ENCODE data around the gene DYRK1A. TPM values are rescaled to one million over a fixed set of nuclear protein-coding genes. Genes with fewer than 3 reads are reported as not detected.

The DYRK1A gene
- total and polyA plus RNA-seq, 2 experiments from 2014 or later, result 4.2 to 61.7 TPM

DNA sequence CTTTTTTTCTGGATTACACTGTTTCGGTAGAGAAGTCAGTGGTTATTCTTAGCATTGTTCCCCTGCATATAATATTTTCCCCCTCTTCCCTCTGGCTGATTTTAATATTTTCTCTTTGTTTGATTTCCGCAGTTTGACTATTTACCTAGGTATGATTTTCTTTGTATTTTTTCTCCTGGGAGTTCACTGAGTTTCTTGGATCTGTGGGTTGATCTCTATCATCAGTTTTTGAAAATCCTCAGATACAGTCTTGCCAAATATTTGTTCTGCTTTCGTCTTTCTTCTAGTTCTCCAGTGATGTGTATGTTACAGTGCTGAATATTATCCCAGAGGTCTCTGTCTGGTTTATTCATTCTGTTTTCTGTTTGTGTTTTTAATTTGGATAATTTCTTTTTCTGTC lies 136.4 kb downstream of the DYRK1A start:
- TF ChIP-seq, protein P1, sequence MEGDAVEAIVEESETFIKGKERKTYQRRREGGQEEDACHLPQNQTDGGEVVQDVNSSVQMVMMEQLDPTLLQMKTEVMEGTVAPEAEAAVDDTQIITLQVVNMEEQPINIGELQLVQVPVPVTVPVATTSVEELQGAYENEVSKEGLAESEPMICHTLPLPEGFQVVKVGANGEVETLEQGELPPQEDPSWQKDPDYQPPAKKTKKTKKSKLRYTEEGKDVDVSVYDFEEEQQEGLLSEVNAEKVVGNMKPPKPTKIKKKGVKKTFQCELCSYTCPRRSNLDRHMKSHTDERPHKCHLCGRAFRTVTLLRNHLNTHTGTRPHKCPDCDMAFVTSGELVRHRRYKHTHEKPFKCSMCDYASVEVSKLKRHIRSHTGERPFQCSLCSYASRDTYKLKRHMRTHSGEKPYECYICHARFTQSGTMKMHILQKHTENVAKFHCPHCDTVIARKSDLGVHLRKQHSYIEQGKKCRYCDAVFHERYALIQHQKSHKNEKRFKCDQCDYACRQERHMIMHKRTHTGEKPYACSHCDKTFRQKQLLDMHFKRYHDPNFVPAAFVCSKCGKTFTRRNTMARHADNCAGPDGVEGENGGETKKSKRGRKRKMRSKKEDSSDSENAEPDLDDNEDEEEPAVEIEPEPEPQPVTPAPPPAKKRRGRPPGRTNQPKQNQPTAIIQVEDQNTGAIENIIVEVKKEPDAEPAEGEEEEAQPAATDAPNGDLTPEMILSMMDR (IDR thresholded peaks at IDR 0.05; ENCODE audit: low read depth, low read length), result no peak
- Histone ChIP-seq H3K4me1 (ENCODE audit: low read depth) (no peaks in the 10 kb centered on the region), H3K9me3 (ENCODE audit: low read depth) (no peaks in the 10 kb centered on the region), H3K27me3 (no peaks in the 10 kb centered on the region), H3K27ac (no peak overlapping the region), H3K4me3 (no peak overlapping the region), H3K36me3 (peaks cover 32% of the 10 kb centered on the region)
- no peak for DNase-seq (ENCODE audit: low read depth in 1 of 2, low spot score in 1 of 2)

DNA sequence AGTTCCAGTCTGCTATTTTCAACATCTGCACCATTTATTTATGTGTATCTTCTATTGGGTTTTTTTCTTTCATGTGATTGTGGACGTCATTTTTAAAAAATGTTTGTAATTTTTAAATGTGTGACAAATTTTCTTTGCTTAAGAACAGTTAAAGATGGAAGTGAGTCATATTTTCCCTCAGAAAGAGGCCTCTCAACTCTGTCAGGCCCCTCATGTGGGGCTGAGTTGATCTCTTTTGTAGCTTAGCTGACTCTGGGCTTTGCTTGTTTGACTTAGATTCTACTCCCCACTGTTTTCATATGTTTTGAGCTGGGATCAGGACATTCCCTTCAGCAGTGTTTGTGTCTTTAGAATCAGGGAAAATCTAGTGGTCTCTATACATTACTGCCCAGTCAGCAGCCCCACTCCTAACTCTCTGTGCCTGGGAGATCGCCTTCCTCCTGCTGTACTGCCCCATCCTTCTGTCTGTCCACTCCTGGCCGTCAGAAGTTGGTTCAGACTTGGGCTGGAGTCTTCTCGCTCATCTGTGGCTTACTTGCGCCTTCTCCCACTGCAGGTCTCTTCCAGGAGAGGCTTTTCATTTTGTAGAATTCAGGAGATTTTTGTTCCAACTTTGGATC lies 137.4 kb downstream of the DYRK1A start:
- H3K9me3 ChIP-seq (ENCODE audit: low read depth), result no peaks in the 10 kb centered on the region
- H3K4me1 ChIP-seq (ENCODE audit: low read depth), result no peaks in the 10 kb centered on the region
- no peaks in the 10 kb centered on the region for H3K27me3 ChIP-seq
- H3K4me3 ChIP-seq, result no peak overlapping the region
- H3K27ac ChIP-seq, result peak overlapping the region; percentile 35
- peak in 1 of 2 donors; percentile 69 for DNase-seq (ENCODE audit: low read depth in 1 of 2, low spot score in 1 of 2)
- TF ChIP-seq, protein P1 (IDR thresholded peaks at IDR 0.05; ENCODE audit: low read depth, low read length), result no peak
- H3K36me3 ChIP-seq, result peaks cover 39% of the 10 kb centered on the region

DNA sequence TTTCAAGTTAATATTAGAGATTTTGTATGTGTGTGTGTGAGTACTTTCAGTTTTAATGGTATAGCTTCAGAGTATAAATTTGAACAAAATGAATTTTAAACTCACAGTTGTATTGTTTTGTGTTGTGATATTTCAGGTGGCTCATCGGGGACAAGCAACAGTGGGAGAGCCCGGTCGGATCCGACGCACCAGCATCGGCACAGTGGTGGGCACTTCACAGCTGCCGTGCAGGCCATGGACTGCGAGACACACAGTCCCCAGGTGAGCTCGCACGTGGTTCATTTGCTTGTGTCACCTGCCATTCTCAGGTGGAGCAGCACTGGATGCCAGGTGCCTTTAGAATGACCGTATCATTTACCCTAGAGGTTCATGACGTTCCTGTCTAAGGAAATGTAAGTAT lies 139.4 kb downstream of the DYRK1A start:
- Histone ChIP-seq H3K4me3 (no peak overlapping the region), H3K4me1 (ENCODE audit: low read depth) (no peaks in the 10 kb centered on the region), H3K36me3 (peaks cover 53% of the 10 kb centered on the region), H3K9me3 (ENCODE audit: low read depth) (no peaks in the 10 kb centered on the region), H3K27me3 (no peaks in the 10 kb centered on the region), H3K27ac (no peak overlapping the region)
- TF ChIP-seq, protein P1 (IDR thresholded peaks at IDR 0.05; ENCODE audit: low read depth, low read length), result no peak
- DNase-seq (ENCODE audit: low read depth in 1 of 2, low spot score in 1 of 2), result no peak

DNA sequence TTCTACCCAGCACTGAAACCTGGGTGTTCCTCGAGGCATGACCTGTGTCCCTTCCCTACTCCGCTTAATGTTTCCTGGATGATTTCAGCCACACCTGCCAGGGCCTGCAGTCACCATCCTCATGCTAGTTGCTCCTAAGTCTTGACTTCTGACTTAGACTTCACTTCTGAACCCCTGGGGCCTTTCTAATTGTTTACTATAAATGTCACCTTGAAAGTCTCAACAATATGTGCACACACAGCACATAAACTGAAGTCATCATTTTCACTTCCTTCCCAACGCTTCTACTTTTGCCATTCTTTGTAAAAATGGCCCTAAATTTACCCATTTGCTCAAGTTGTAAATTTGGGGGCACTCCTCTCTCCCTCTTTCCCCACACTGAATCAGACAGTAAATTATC lies 141.1 kb downstream of the DYRK1A start:
- Histone ChIP-seq H3K9me3 (ENCODE audit: low read depth) (no peaks in the 10 kb centered on the region), H3K4me3 (no peak overlapping the region), H3K36me3 (peaks cover 64% of the 10 kb centered on the region), H3K27ac (peak overlapping the region; percentile 32), H3K4me1 (ENCODE audit: low read depth) (no peaks in the 10 kb centered on the region), H3K27me3 (no peaks in the 10 kb centered on the region)
- TF ChIP-seq, protein P1 (IDR thresholded peaks at IDR 0.05; ENCODE audit: low read depth, low read length), result no peak
- no peak for DNase-seq (ENCODE audit: low read depth in 1 of 2, low spot score in 1 of 2)

DNA sequence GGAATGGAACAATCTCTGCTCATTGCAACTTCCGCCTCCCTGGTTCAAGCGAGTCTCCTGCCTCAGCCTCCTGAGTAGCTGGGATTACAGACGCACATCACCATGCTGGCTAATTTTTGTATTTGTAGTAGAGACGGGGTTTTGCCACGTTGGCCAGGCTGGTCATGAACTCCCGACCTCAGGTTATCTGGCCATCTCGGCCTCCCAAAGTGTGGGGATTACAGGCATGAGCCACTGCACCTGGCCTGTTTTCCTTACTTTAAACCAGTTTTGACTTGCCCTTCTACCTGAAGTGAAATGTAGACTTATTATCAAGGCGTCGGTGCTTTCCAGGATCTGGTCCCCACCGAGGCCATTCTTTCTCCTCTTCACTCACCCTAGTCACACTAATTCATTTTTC lies 141.8 kb downstream of the DYRK1A start:
- Histone ChIP-seq H3K4me1 (ENCODE audit: low read depth) (no peaks in the 10 kb centered on the region), H3K27me3 (no peaks in the 10 kb centered on the region), H3K27ac (peak overlapping the region; percentile 32), H3K9me3 (ENCODE audit: low read depth) (no peaks in the 10 kb centered on the region), H3K36me3 (peaks cover 68% of the 10 kb centered on the region), H3K4me3 (no peak overlapping the region)
- no peak for DNase-seq (ENCODE audit: low read depth in 1 of 2, low spot score in 1 of 2)
- TF ChIP-seq, protein P1 (IDR thresholded peaks at IDR 0.05; ENCODE audit: low read depth, low read length), result no peak

Measured in cardiac muscle cell (in vitro differentiated cells and primary cell).